GM10248 (cell line): Measurements from ENCODE around the gene RLN2.

Experiments used
- CTCF ChIA-PET: fragments of 300-600 bp; sonication (Branson Sonifier 250); formaldehyde crosslinking; extraction: SDS; loops from one replicate; lab custom pipeline; 2021; ENCODE audit warnings: antibody characterized with exemption; lab: Yijun Ruan, JAX
- POLR2A ChIA-PET: fragments of 350-650 bp; sonication (Branson Sonifier 250); formaldehyde crosslinking; extraction: SDS; loops from one replicate; lab custom pipeline; 2020; ENCODE audit warnings: antibody characterized with exemption; lab: Yijun Ruan, JAX
- DNase-seq: peaks from one replicate; pipeline ENCODE4 v3.0.0; 2012; ENCODE audit errors: extremely low spot score
- CTCF ChIP-seq: IDR thresholded peaks from 2 replicates; pipeline ENCODE4 v1.5.1; 2012; ENCODE audit warnings: mild to moderate bottlenecking, low read depth; ENCODE audit errors: extremely low read depth, missing control alignments, control extremely low read depth

Gene RLN2

DNA sequence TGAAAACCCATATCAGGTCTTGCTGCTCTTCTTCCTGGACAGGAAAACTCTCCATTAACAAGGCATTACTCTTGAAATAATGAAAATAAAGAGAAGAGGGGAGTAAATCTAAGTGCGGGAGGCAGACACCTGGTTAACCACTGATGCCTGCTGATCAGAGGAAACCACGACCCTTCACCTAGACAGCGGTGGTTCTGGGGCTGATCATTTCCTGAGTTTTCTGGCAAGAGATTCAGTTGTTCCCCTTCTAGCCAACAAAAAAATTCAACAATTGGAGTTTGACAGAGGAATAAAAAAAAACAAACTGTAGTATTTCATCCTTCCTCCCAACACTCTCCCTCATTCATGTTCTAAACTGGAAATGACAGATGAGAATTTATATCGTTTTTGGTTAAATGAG is 3.0 kb downstream of the RLN2 start:
- CTCF ChIA-PET = interaction anchor here (1.5 kb wide), 1 partner anchor 27 kb away, joined by 5 read pairs; no protein-coding TSS in a partner anchor
- no peak for DNase-seq
- POLR2A ChIA-PET = no interaction called here
- no peak for TF ChIP-seq CTCF

- no peak for TF ChIP-seq CTCF
- ChIA-PET CTCF (no interaction called here), POLR2A (no interaction called here)
- DNase-seq = no peak
These were observed 12.4 kb downstream of the RLN2 start for GRCh38 chr9:5292141-5292540.

- DNase-seq = no peak
- POLR2A ChIA-PET = no interaction called here
- no peak for TF ChIP-seq CTCF
- CTCF ChIA-PET = interaction anchor here (1.6 kb wide), 1 partner anchor 72 kb away, joined by 4 read pairs; no protein-coding TSS in a partner anchor
These were observed 15.9 kb downstream of the RLN2 start for GRCh38 chr9:5288591-5288990.

GRCh38 chr9:5286262-5286661 is 18.3 kb downstream of the RLN2 start:
- no peak for DNase-seq
- ChIA-PET POLR2A (no interaction called here), CTCF (no interaction called here)
- no peak for TF ChIP-seq CTCF

- DNase-seq = peak; percentile 22
- no peak for TF ChIP-seq CTCF
- ChIA-PET CTCF (no interaction called here), POLR2A (no interaction called here)
These were observed 26.0 kb downstream of the RLN2 start for GRCh38 chr9:5278486-5278885.

GRCh38 chr9:5274770-5275169 is 29.7 kb downstream of the RLN2 start:
- peak; percentile 20 for DNase-seq
- CTCF ChIA-PET = interaction anchor here (1.1 to 1.4 kb wide), 4 partner anchors 9 to 80 kb away, joined by 3 to 5 read pairs (median 4); no protein-coding TSS in a partner anchor
- POLR2A ChIA-PET = no interaction called here
- no peak for TF ChIP-seq CTCF
